ENCODE results near the gene PPEF2. TPM values are rescaled to one million over a fixed set of nuclear protein-coding genes. Genes with fewer than 3 reads are reported as not detected.
A peak's percentile ranks its signal among the peaks of the same experiment; 100 is the strongest.

PPEF2 gene, protein sequence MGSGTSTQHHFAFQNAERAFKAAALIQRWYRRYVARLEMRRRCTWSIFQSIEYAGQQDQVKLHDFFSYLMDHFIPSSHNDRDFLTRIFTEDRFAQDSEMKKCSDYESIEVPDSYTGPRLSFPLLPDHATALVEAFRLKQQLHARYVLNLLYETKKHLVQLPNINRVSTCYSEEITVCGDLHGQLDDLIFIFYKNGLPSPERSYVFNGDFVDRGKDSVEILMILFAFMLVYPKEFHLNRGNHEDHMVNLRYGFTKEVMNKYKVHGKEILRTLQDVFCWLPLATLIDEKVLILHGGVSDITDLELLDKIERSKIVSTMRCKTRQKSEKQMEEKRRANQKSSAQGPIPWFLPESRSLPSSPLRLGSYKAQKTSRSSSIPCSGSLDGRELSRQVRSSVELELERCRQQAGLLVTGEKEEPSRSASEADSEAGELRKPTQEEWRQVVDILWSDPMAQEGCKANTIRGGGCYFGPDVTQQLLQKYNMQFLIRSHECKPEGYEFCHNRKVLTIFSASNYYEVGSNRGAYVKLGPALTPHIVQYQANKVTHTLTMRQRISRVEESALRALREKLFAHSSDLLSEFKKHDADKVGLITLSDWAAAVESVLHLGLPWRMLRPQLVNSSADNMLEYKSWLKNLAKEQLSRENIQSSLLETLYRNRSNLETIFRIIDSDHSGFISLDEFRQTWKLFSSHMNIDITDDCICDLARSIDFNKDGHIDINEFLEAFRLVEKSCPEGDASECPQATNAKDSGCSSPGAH
- total RNA-seq, result under 1 TPM in 2 of 3 donors, not detected in 1; 0.13 to 0.43 TPM
- long read RNA-seq, donor 1, result 0 reads
- long read RNA-seq, donor 2, result 0 reads

DNA sequence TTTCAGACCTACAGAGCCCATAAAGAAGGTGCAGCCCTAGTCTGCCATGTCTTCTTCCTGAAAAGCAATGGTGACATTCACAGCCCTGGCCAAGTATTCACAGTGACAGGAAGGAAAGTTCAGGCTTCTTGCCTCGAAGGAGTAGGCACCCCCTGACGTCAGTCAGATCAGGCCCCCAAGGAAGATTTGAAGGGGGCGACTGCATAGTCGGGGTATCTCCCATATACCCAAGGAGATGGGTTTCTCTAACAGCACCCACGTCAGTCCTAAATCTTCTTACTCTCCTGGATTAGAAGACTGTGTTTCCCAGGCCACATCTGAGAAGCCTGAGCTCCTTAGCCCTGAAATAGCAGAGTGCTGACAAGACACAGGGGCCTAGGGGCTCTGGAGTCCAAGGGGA, at the start of gene PPEF2:
PPEF2 (minus strand) TSS at position 101 of the 400 bp plus-strand sequence. CDS start 6,127 bp downstream, outside the sequence.
- H3K4me1 ChIP-seq (ENCODE audit: low read depth), result no peaks in the 10 kb centered on the region
- TF ChIP-seq, protein P1, sequence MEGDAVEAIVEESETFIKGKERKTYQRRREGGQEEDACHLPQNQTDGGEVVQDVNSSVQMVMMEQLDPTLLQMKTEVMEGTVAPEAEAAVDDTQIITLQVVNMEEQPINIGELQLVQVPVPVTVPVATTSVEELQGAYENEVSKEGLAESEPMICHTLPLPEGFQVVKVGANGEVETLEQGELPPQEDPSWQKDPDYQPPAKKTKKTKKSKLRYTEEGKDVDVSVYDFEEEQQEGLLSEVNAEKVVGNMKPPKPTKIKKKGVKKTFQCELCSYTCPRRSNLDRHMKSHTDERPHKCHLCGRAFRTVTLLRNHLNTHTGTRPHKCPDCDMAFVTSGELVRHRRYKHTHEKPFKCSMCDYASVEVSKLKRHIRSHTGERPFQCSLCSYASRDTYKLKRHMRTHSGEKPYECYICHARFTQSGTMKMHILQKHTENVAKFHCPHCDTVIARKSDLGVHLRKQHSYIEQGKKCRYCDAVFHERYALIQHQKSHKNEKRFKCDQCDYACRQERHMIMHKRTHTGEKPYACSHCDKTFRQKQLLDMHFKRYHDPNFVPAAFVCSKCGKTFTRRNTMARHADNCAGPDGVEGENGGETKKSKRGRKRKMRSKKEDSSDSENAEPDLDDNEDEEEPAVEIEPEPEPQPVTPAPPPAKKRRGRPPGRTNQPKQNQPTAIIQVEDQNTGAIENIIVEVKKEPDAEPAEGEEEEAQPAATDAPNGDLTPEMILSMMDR (IDR thresholded peaks at IDR 0.05), result no peak
- H3K4me3 ChIP-seq, result no peak within 1 kb of the TSS
- intact Hi-C loops (cut with DNase I, micrococcal nuclease), result no loop called here
- no peak for ATAC-seq
- H3K36me3 ChIP-seq (ENCODE audit: low read depth), result no peaks in the 10 kb centered on the region
- no peaks in the 10 kb centered on the region for H3K9me3 ChIP-seq
- DNase-seq, result no peak

DNA sequence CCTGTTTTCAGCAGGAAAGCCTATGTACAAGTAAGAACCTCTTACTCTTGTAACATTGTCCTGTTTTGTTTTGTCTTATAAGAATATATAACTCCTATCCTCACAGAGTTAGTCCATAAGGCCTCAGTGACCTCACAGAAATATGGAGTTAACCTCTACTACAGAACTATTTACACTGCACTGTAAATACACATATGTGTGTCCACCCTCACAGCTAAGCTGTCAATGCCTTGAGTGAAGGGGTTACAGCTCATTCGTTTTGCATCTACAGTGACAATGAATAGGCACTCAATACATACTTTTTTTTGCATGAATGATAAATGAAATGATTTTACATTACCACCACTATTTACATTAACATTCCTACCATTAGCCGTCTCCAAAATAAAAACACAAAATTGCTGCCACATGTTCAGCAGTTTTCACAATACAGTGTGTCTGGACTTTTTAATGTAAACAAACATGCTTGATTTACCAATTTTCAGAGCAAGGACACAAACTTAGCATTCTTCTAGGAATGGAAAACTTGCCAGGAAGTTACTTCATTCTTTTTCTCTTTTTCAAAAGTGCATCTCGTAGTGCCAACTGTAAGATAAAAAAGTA, 48.1 kb upstream of the PPEF2 start:
- DNase-seq, result no peak
- no peak for ATAC-seq
- peaks cover 2% of the 10 kb centered on the region for H3K4me1 ChIP-seq (ENCODE audit: low read depth)
- H3K9me3 ChIP-seq, result no peaks in the 10 kb centered on the region
- intact Hi-C loops (cut with DNase I, micrococcal nuclease), result no loop called here
- H3K4me3 ChIP-seq, result no peak overlapping the region
- H3K36me3 ChIP-seq (ENCODE audit: low read depth), result no peaks in the 10 kb centered on the region
- TF ChIP-seq, protein P1 (IDR thresholded peaks at IDR 0.05), result no peak

DNA sequence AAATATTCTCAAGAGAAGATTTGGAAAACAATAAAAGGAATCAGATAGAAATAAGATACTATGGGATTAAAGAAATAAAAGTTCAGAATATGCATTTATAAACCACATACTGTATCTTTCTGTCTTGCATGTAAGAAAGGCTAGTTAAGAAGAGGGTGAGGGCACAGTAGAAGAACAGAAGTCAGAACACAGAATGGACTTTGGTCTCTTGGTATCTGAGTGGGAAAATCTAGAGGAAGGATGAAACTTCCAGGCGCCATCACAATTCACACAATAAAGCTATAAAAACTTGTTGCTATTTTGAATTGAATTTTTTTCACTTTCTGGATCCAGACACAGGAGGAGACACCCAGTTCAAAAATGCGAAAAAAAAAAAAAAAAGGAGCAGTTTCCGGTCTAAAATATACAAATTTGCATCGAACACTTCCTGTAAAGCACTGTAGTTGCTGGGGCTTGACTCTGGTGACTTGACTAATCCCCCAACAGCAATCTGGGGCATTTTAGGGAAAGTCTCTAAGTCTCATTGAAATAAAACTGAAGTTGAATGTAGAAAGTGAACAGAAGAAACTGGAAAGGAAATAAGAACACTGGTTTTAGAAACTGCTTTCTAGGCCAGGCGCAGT, 46.7 kb upstream of the PPEF2 start:
- TF ChIP-seq, protein P1 (IDR thresholded peaks at IDR 0.05), result no peak
- no peak for DNase-seq
- H3K9me3 ChIP-seq, result no peaks in the 10 kb centered on the region
- H3K4me3 ChIP-seq, result no peak overlapping the region
- ATAC-seq, result peak; percentile 65
- intact Hi-C loops (cut with DNase I, micrococcal nuclease), result no loop called here
- H3K4me1 ChIP-seq (ENCODE audit: low read depth), result peaks cover 2% of the 10 kb centered on the region
- H3K36me3 ChIP-seq (ENCODE audit: low read depth), result no peaks in the 10 kb centered on the region

DNA sequence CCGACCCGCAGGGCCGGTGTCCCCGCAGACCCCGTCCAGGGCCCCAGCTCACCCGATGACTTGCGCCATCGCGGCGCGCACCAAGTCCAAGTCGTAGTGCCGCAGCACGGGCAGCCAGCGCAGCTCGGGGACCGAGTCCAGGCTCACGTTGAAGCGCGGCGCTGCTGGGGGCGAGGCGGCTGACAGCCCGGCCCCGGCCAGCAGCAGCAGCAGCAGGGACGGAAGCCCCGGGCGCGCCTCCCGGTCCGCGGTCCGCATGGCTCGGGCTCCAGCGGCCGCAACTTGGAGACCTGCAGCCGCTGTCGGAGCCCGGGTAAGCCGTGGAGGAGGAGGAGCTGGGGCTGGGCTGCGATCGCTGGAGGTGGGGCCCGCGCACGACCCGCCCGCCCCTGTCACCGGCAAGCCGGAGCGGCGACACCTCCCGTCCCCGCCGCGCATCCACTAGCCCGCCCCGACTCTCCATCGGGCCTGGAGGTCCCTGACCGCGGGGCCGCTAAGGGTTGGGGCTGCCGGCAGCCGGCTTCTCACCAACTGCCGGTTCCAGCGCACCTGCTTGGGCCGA, 38.5 kb upstream of the PPEF2 start, which contains the start of gene NAAA:
NAAA (minus strand) TSS at position 322 of the 562 bp plus-strand sequence; CDS start at position 258, 64 bp downstream.
- ATAC-seq (peak; percentile 96), DNase-seq (peak; percentile 82 to 94 (median 92))
- H3K9me3 ChIP-seq, result no peaks in the 10 kb centered on the region
- H3K36me3 ChIP-seq (ENCODE audit: low read depth), result no peaks in the 10 kb centered on the region
- H3K4me3 ChIP-seq, result peak within 1 kb of the TSS; percentile 59
- H3K4me1 ChIP-seq (ENCODE audit: low read depth), result peaks cover 8% of the 10 kb centered on the region
- TF ChIP-seq, protein P1 (IDR thresholded peaks at IDR 0.05), result peak; percentile 50
- intact Hi-C loops (cut with DNase I, micrococcal nuclease), result no loop called here
